ENCODE results near the gene ATXN10. TPM values are rescaled to one million over a fixed set of nuclear protein-coding genes. Genes with fewer than 3 reads are reported as not detected.
"Not testable (repeated sequence)": the region's sequence is repeated elsewhere in the genome, so short reads cannot be mapped to it uniquely, and the experiment has no call there.

ATXN10 gene
- 10 to 100 TPM; 23.1 to 82.7 TPM for polyA plus RNA-seq

GRCh38 chr22:45671783-45672563, at the start of gene ATXN10:
Gene ATXN10, plus strand, starts transcription at chr22:45671834. Its CDS starts 230 bp downstream, at chr22:45672064.
- H3K4me1 ChIP-seq (ENCODE audit: control insufficient read depth in 2 of 2, insufficient read depth in 2 of 2, low read length in 1 of 2), result peaks cover 0 to 6% of the 10 kb centered on the region in 2 donors
- H3K9me3 ChIP-seq (ENCODE audit: control insufficient read depth in 2 of 2, insufficient read depth in 1 of 2, low read depth in 1 of 2, low read length in 1 of 2), result no peaks in the 10 kb centered on the region
- H3K27me3 ChIP-seq (ENCODE audit: control insufficient read depth in 1 of 2, insufficient read depth in 2 of 2, low read length in 2 of 2), result no peaks in the 10 kb centered on the region
- WGBS, 2 donors, result 0 to 1% methylated on average over 67 to 89 of the region's 89 CpGs
- peak within 1 kb of the TSS; percentile 61 to 81 for H3K27ac ChIP-seq (ENCODE audit: low read depth in 2 of 2, low read length in 1 of 2)
- peak within 1 kb of the TSS; percentile 79 to 90 for H3K4me3 ChIP-seq (ENCODE audit: low read depth in 1 of 2, low read length in 2 of 2)
- H3K36me3 ChIP-seq (ENCODE audit: control insufficient read depth in 2 of 2, insufficient read depth in 2 of 2, low read length in 1 of 2), result no peaks in the 10 kb centered on the region

GRCh38 chr22:45621836-45622600, 49.6 kb upstream of the ATXN10 start:
- H3K27ac ChIP-seq (ENCODE audit: low read depth in 2 of 2, low read length in 1 of 2), result peak overlapping the region in 1 of 2 donors; percentile 18
- H3K4me3 ChIP-seq (ENCODE audit: low read depth in 1 of 2, low read length in 2 of 2), result no peak overlapping the region
- 85 to 90% methylated on average over 11 of the region's 11 CpGs for WGBS, 2 donors
- peaks cover 3 to 4% of the 10 kb centered on the region in 2 donors for H3K4me1 ChIP-seq (ENCODE audit: control insufficient read depth in 2 of 2, insufficient read depth in 2 of 2, low read length in 1 of 2)
- no peaks in the 10 kb centered on the region for H3K9me3 ChIP-seq (ENCODE audit: control insufficient read depth in 2 of 2, insufficient read depth in 1 of 2, low read depth in 1 of 2, low read length in 1 of 2)
- H3K36me3 ChIP-seq (ENCODE audit: control insufficient read depth in 2 of 2, insufficient read depth in 2 of 2, low read length in 1 of 2), result no peaks in the 10 kb centered on the region
- no peaks in the 10 kb centered on the region for H3K27me3 ChIP-seq (ENCODE audit: control insufficient read depth in 1 of 2, insufficient read depth in 2 of 2, low read length in 2 of 2)

GRCh38 chr22:45623464-45624145, 48.0 kb upstream of the ATXN10 start:
- H3K27me3 ChIP-seq (ENCODE audit: control insufficient read depth in 1 of 2, insufficient read depth in 2 of 2, low read length in 2 of 2); H3K4me3 ChIP-seq (ENCODE audit: low read depth in 1 of 2, low read length in 2 of 2); H3K4me1 ChIP-seq (ENCODE audit: control insufficient read depth in 2 of 2, insufficient read depth in 2 of 2, low read length in 1 of 2); H3K36me3 ChIP-seq (ENCODE audit: control insufficient read depth in 2 of 2, insufficient read depth in 2 of 2, low read length in 1 of 2); H3K27ac ChIP-seq (ENCODE audit: low read depth in 2 of 2, low read length in 1 of 2); H3K9me3 ChIP-seq (ENCODE audit: control insufficient read depth in 2 of 2, insufficient read depth in 1 of 2, low read depth in 1 of 2, low read length in 1 of 2): not testable (repeated sequence)
- WGBS, 2 donors, result 81 to 87% methylated on average over 3 of the region's 3 CpGs

GRCh38 chr22:45626198-45626651, 45.4 kb upstream of the ATXN10 start:
- peaks cover 2 to 3% of the 10 kb centered on the region in 2 donors for H3K4me1 ChIP-seq (ENCODE audit: control insufficient read depth in 2 of 2, insufficient read depth in 2 of 2, low read length in 1 of 2)
- no peaks in the 10 kb centered on the region for H3K36me3 ChIP-seq (ENCODE audit: control insufficient read depth in 2 of 2, insufficient read depth in 2 of 2, low read length in 1 of 2)
- WGBS, 2 donors, result 41 to 47% methylated on average over 22 of the region's 22 CpGs
- peak overlapping the region in 1 of 2 donors; percentile 31 for H3K4me3 ChIP-seq (ENCODE audit: low read depth in 1 of 2, low read length in 2 of 2)
- H3K9me3 ChIP-seq (ENCODE audit: control insufficient read depth in 2 of 2, insufficient read depth in 1 of 2, low read depth in 1 of 2, low read length in 1 of 2), result no peaks in the 10 kb centered on the region
- H3K27ac ChIP-seq (ENCODE audit: low read depth in 2 of 2, low read length in 1 of 2), result peak overlapping the region; percentile 11 to 90
- no peaks in the 10 kb centered on the region for H3K27me3 ChIP-seq (ENCODE audit: control insufficient read depth in 1 of 2, insufficient read depth in 2 of 2, low read length in 2 of 2)

- no peak overlapping the region for H3K27ac ChIP-seq (ENCODE audit: low read depth in 2 of 2, low read length in 1 of 2)
- WGBS, 2 donors, result 81 to 90% methylated on average over 22 of the region's 22 CpGs
- no peaks in the 10 kb centered on the region for H3K27me3 ChIP-seq (ENCODE audit: control insufficient read depth in 1 of 2, insufficient read depth in 2 of 2, low read length in 2 of 2)
- no peak overlapping the region for H3K4me3 ChIP-seq (ENCODE audit: low read depth in 1 of 2, low read length in 2 of 2)
- H3K9me3 ChIP-seq (ENCODE audit: control insufficient read depth in 2 of 2, insufficient read depth in 1 of 2, low read depth in 1 of 2, low read length in 1 of 2), result no peaks in the 10 kb centered on the region
- H3K36me3 ChIP-seq (ENCODE audit: control insufficient read depth in 2 of 2, insufficient read depth in 2 of 2, low read length in 1 of 2), result no peaks in the 10 kb centered on the region
- peaks cover 0 to 2% of the 10 kb centered on the region in 2 donors for H3K4me1 ChIP-seq (ENCODE audit: control insufficient read depth in 2 of 2, insufficient read depth in 2 of 2, low read length in 1 of 2)
Measured at GRCh38 chr22:45627489-45628233, 44.0 kb upstream of the ATXN10 start.

GRCh38 chr22:45628515-45628914, 43.1 kb upstream of the ATXN10 start:
- H3K4me1 ChIP-seq (ENCODE audit: control insufficient read depth in 2 of 2, insufficient read depth in 2 of 2, low read length in 1 of 2), result peaks cover 0 to 2% of the 10 kb centered on the region in 2 donors
- WGBS, 2 donors, result 48 to 59% methylated on average over 5 of the region's 5 CpGs
- H3K36me3 ChIP-seq (ENCODE audit: control insufficient read depth in 2 of 2, insufficient read depth in 2 of 2, low read length in 1 of 2), result no peaks in the 10 kb centered on the region
- H3K9me3 ChIP-seq (ENCODE audit: control insufficient read depth in 2 of 2, insufficient read depth in 1 of 2, low read depth in 1 of 2, low read length in 1 of 2), result no peaks in the 10 kb centered on the region
- H3K27me3 ChIP-seq (ENCODE audit: control insufficient read depth in 1 of 2, insufficient read depth in 2 of 2, low read length in 2 of 2), result no peaks in the 10 kb centered on the region
- no peak overlapping the region for H3K27ac ChIP-seq (ENCODE audit: low read depth in 2 of 2, low read length in 1 of 2)
- no peak overlapping the region for H3K4me3 ChIP-seq (ENCODE audit: low read depth in 1 of 2, low read length in 2 of 2)

GRCh38 chr22:45629469-45630089, 42.1 kb upstream of the ATXN10 start:
- Histone ChIP-seq H3K4me3 (ENCODE audit: low read depth in 1 of 2, low read length in 2 of 2) (no peak overlapping the region), H3K27me3 (ENCODE audit: control insufficient read depth in 1 of 2, insufficient read depth in 2 of 2, low read length in 2 of 2) (no peaks in the 10 kb centered on the region), H3K4me1 (ENCODE audit: control insufficient read depth in 2 of 2, insufficient read depth in 2 of 2, low read length in 1 of 2) (peaks cover 0 to 2% of the 10 kb centered on the region in 2 donors), H3K27ac (ENCODE audit: low read depth in 2 of 2, low read length in 1 of 2) (no peak overlapping the region), H3K36me3 (ENCODE audit: control insufficient read depth in 2 of 2, insufficient read depth in 2 of 2, low read length in 1 of 2) (no peaks in the 10 kb centered on the region), H3K9me3 (ENCODE audit: control insufficient read depth in 2 of 2, insufficient read depth in 1 of 2, low read depth in 1 of 2, low read length in 1 of 2) (no peaks in the 10 kb centered on the region)
- 71 to 74% methylated on average over 15 of the region's 15 CpGs for WGBS, 2 donors

GRCh38 chr22:45630436-45630835, 41.2 kb upstream of the ATXN10 start:
- Histone ChIP-seq H3K4me3 (ENCODE audit: low read depth in 1 of 2, low read length in 2 of 2) (no peak overlapping the region), H3K27me3 (ENCODE audit: control insufficient read depth in 1 of 2, insufficient read depth in 2 of 2, low read length in 2 of 2) (no peaks in the 10 kb centered on the region), H3K27ac (ENCODE audit: low read depth in 2 of 2, low read length in 1 of 2) (no peak overlapping the region), H3K4me1 (ENCODE audit: control insufficient read depth in 2 of 2, insufficient read depth in 2 of 2, low read length in 1 of 2) (no peaks in the 10 kb centered on the region), H3K36me3 (ENCODE audit: control insufficient read depth in 2 of 2, insufficient read depth in 2 of 2, low read length in 1 of 2) (no peaks in the 10 kb centered on the region), H3K9me3 (ENCODE audit: control insufficient read depth in 2 of 2, insufficient read depth in 1 of 2, low read depth in 1 of 2, low read length in 1 of 2) (no peaks in the 10 kb centered on the region)
- 94 to 95% methylated on average over 15 of the region's 15 CpGs for WGBS, 2 donors

All from esophagus (tissue), 2 donors.